Mammary epithelial cell (primary cell): ENCODE results near the gene LRRC63.

Source experiments
- EZH2 ChIP-seq: IDR thresholded peaks from 2 replicates; pipeline ENCODE4 v1.6.1; 2012; ENCODE audit warnings: low read length, inconsistent platforms, borderline replicate concordance
- TF ChIP-seq, protein P1 (sequence below), 2 donors: IDR thresholded peaks in 1 of 2; conservative IDR thresholded peaks in 1 of 2; 2 replicates each; pipeline ENCODE4 v1.5.1; 2011 to 2012; ENCODE audit warnings: inconsistent platforms in 2 of 2, low read length in 2 of 2, mild to moderate bottlenecking in 2 of 2, control low read depth in 1 of 2, low read depth in 1 of 2; ENCODE audit not compliant: insufficient read depth in 1 of 2; ENCODE audit errors: extremely low read depth in 1 of 2

DNA sequence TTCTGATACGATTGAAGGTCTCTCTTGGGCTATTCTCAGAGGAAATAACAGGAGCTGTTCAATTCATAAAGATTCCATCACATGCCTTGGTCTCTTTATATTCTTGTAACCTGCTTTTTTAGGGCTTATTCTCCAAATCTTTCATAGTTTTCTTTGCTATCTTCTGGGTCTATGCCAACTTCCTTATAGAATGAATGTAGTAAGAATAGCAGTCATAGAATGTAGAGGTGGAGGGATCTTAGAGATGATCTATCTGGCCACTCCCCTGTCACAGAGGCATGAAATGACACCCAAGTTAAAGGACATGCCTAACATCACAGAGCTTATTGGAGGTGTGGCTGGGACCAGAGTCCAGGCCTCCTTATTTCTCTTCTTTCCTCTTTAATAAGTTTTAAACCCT, 42.9 kb upstream of the LRRC63 start:
- TF ChIP-seq, protein P1, sequence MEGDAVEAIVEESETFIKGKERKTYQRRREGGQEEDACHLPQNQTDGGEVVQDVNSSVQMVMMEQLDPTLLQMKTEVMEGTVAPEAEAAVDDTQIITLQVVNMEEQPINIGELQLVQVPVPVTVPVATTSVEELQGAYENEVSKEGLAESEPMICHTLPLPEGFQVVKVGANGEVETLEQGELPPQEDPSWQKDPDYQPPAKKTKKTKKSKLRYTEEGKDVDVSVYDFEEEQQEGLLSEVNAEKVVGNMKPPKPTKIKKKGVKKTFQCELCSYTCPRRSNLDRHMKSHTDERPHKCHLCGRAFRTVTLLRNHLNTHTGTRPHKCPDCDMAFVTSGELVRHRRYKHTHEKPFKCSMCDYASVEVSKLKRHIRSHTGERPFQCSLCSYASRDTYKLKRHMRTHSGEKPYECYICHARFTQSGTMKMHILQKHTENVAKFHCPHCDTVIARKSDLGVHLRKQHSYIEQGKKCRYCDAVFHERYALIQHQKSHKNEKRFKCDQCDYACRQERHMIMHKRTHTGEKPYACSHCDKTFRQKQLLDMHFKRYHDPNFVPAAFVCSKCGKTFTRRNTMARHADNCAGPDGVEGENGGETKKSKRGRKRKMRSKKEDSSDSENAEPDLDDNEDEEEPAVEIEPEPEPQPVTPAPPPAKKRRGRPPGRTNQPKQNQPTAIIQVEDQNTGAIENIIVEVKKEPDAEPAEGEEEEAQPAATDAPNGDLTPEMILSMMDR (conservative IDR thresholded peaks at IDR 0.05 in 1 of 2, IDR thresholded peaks at IDR 0.05 in 1 of 2; ENCODE audit: extremely low read depth in 1 of 2, insufficient read depth in 1 of 2, low read depth in 1 of 2, low read length in 2 of 2) = no peak
- no peak for TF ChIP-seq EZH2
